Right lobe of liver (tissue), 6 donors: ENCODE measurements around the gene SLC13A4. TPM values are rescaled to one million over a fixed set of nuclear protein-coding genes. Genes with fewer than 3 reads are reported as not detected.

Experiments
- ATAC-seq, 4 donors: fragments of 200-7000 bp; cut with Tn5 transposase; one replicate each; pipeline ENCODE4 v1.9.1; 2020; ENCODE audit warnings: mild to moderate bottlenecking in 4 of 4, moderate library complexity in 4 of 4
- DNase-seq, 3 donors: peaks; one replicate each; pipeline ENCODE4 v3.0.0-alpha.2; 2020
- H3K27ac ChIP-seq, 3 donors: fragments of 200-600 bp; one replicate each; pipeline ENCODE4 v1.8.0; 2022
- H3K27me3 ChIP-seq, 2 donors: fragments of 200-600 bp; one replicate each; pipeline ENCODE4 v1.8.0; 2022
- H3K36me3 ChIP-seq, 4 donors: fragments of 200-600 bp; sonication (generic) in 1 of 4; one replicate each; pipeline versions ENCODE4 v1.5.1 to v1.8.0; 2017 to 2022; ENCODE audit warnings: control low read depth in 1 of 4
- H3K4me1 ChIP-seq, 4 donors: fragments of 200-600 bp; sonication (generic) in 1 of 4; one replicate each; pipeline versions ENCODE4 v1.5.1 to v1.8.0; 2017 to 2022; ENCODE audit warnings: control low read depth in 1 of 4
- H3K4me3 ChIP-seq, 3 donors: fragments of 200-600 bp; one replicate each; pipeline ENCODE4 v1.8.0; 2022
- H3K9me3 ChIP-seq, 4 donors: fragments of 200-600 bp; sonication (generic) in 1 of 4; one replicate each; pipeline versions ENCODE4 v1.5.1 to v1.8.0; 2017 to 2022; ENCODE audit warnings: control low read depth in 1 of 4
- CTCF ChIP-seq, 4 donors: fragments of 200-600 bp in 3 of 4; fragments of 450-650 bp in 1 of 4; IDR thresholded peaks; one replicate each; pipeline versions ENCODE4 v1.5.1 to v1.8.0; 2016 to 2022; ENCODE audit warnings: antibody characterized with exemption in 4 of 4, mild to moderate bottlenecking in 2 of 4
- POLR2A ChIP-seq: fragments of 450-650 bp; IDR thresholded peaks from one replicate; pipeline ENCODE4 v1.6.1; 2017; ENCODE audit warnings: antibody characterized with exemption, mild to moderate bottlenecking
- WGBS: methylation state at CpG from one replicate; pipeline ENCODE4 v1.1.6; 2018; ENCODE audit warnings: low coverage, low lambda C conversion rate; ENCODE audit not compliant: insufficient coverage; ENCODE audit errors: missing lambda C conversion rate; 5-methylcytosine and 5-hydroxymethylcytosine counted together
- intact Hi-C, 2 donors: fragments of 100-400 bp; cut with DNase I; formaldehyde crosslinking; loops; one replicate each; pipeline versions ENCODE4 v1.11.2 to v1.14.1; 2022
- total RNA-seq, 6 experiments: library from RNA; depleted of rRNA in 2 of 6; stranded (reverse); fragments of >200 nt in 2 of 6; fragmentation: NEBNext Ultra II Directional in 3 of 6; extraction: Animal tissue kit (Norgen Biotek cat#: 25700) in 3 of 6; gene quantifications; one replicate each; pipeline versions ENCODE4 v1.1.0 to v1.2.4, GENCODE V29; 2016 to 2023
- donor health status: DM: no; HTN: yes; CAD: no.
- donor health status: DM: no; HTN: no; CAD: no.
- donor health status: DM: no; HTN: no; CAD: no.
- donor health status: DM: no; HTN: yes; CAD: no.
- donor health status: DM: no; HTN: yes; CAD: no.

SLC13A4 gene
- total RNA-seq, 6 experiments from 2014 or later: 0.09 to 0.25 (median 0.18) TPM; not detected in 2

GRCh38 chr7:135734343-135734689, 6.3 kb upstream of the SLC13A4 start:
- WGBS: no CpG with 5 or more reads among the region's 1 CpG
- DNase-seq (no peak), ATAC-seq (no peak)
- no peaks in the 10 kb centered on the region for H3K27me3 ChIP-seq
- intact Hi-C loops: no loop called here
- no peak for TF ChIP-seq POLR2A
- no peak for TF ChIP-seq CTCF (IDR thresholded peaks at IDR 0.05)
- no peak overlapping the region for H3K27ac ChIP-seq
- no peaks in the 10 kb centered on the region for H3K36me3 ChIP-seq
- no peaks in the 10 kb centered on the region for H3K4me1 ChIP-seq
- no peak overlapping the region for H3K4me3 ChIP-seq
- no peaks in the 10 kb centered on the region for H3K9me3 ChIP-seq

GRCh38 chr7:135733603-135734342, 5.8 kb upstream of the SLC13A4 start:
- Histone ChIP-seq H3K4me3 (no peak overlapping the region), H3K27ac (no peak overlapping the region), H3K4me1 (no peaks in the 10 kb centered on the region), H3K27me3 (no peaks in the 10 kb centered on the region), H3K9me3 (no peaks in the 10 kb centered on the region), H3K36me3 (no peaks in the 10 kb centered on the region)
- TF ChIP-seq POLR2A (no peak), CTCF (IDR thresholded peaks at IDR 0.05) (no peak)
- intact Hi-C loops: no loop called here
- DNase-seq: no peak
- WGBS: 82% methylated on average over 4 of the region's 21 CpGs
- no peak for ATAC-seq

- TF ChIP-seq CTCF (IDR thresholded peaks at IDR 0.05) (no peak), POLR2A (no peak)
- WGBS: 63% methylated on average over 4 of the region's 4 CpGs
- intact Hi-C loops: no loop called here
- DNase-seq (no peak), ATAC-seq (no peak)
- Histone ChIP-seq H3K4me3 (no peak overlapping the region), H3K4me1 (no peaks in the 10 kb centered on the region), H3K27me3 (no peaks in the 10 kb centered on the region), H3K27ac (no peak overlapping the region), H3K36me3 (no peaks in the 10 kb centered on the region), H3K9me3 (no peaks in the 10 kb centered on the region)
Measured at GRCh38 chr7:135731131-135731530, 3.1 kb upstream of the SLC13A4 start.

GRCh38 chr7:135729230-135729629, 1.2 kb upstream of the SLC13A4 start:
- intact Hi-C loops: no loop called here
- Histone ChIP-seq H3K4me1 (no peaks in the 10 kb centered on the region), H3K27me3 (no peaks in the 10 kb centered on the region), H3K27ac (no peak overlapping the region), H3K9me3 (no peaks in the 10 kb centered on the region), H3K4me3 (no peak overlapping the region), H3K36me3 (no peaks in the 10 kb centered on the region)
- TF ChIP-seq CTCF (IDR thresholded peaks at IDR 0.05) (no peak), POLR2A (no peak)
- ATAC-seq: no peak
- no peak for DNase-seq
- 68% methylated on average over 5 of the region's 5 CpGs for WGBS
